ENCODE data around the gene HPCA.
A peak's percentile ranks its signal among the peaks of the same experiment; 100 is the strongest.

Gene HPCA

DNA sequence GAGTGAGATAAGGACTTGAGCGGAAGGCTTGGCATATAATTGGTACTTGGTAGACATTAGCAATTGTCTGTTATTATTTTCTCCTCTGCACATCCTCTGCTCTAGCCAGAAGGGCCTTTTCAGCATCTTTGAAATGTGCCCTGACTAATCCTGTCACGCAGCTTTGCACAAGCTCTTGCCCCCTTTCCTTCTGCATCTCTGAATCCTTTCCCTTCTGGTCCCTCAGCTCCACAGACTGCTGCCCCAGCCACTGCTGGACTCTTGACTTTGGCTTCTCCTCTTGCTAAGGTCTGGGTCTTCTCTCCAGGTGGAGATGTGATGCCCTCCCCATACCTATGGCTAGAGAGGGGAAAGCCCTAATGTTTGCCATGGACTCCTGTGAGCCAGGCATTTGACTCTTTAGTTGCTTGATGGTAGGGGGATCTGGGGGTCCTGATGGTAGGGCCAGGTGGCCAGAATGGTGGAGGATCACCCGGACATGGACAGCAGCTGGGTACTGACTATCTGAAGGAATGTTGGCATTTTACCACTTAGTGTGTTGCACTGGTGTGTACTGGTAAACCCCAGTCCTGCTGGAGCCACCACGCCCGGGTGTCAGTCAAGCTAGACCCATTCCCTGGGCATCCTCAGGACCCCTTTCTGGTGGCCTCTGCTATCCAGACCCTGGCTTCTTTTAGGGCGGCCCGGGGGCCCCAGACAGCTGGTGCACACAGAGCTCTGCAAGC, 4.4 kb downstream of the HPCA start:
- no peak for DNase-seq

DNA sequence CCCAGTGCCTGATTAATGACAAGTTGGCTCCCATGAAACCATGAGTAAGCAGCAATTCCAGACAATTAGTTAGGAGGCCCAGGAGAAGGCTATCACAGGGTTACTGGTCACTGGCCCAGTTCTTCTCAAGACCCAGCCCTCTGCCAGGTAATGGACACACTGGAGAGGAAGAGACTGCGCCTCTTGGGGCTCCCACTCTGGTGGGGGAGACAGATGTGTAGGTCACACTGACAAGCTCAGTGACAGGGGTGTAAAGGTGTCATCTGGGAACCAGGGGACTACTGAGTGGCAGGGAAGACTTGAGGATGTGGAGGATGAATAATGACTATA, 4.9 kb downstream of the HPCA start:
- no peak for DNase-seq

DNA sequence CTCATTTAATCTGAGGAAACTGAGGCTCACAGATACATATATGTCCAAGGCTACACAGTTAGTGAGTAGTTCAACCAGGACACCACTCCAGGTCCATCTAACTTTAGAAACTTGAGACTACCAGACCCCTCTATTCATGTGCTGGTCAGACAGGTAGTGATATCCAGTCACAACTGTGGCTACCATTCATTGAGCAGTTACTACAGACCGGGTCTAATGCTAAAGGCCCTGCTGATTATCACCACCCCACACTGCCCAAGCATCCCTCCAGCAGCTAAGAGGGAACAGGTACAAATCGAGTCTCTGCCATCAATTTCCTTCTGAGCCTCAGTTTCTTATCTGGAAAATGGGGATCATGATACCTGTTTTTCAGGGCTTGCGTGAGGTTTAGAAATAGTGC, 5.3 kb downstream of the HPCA start:
- no peak for DNase-seq

DNA sequence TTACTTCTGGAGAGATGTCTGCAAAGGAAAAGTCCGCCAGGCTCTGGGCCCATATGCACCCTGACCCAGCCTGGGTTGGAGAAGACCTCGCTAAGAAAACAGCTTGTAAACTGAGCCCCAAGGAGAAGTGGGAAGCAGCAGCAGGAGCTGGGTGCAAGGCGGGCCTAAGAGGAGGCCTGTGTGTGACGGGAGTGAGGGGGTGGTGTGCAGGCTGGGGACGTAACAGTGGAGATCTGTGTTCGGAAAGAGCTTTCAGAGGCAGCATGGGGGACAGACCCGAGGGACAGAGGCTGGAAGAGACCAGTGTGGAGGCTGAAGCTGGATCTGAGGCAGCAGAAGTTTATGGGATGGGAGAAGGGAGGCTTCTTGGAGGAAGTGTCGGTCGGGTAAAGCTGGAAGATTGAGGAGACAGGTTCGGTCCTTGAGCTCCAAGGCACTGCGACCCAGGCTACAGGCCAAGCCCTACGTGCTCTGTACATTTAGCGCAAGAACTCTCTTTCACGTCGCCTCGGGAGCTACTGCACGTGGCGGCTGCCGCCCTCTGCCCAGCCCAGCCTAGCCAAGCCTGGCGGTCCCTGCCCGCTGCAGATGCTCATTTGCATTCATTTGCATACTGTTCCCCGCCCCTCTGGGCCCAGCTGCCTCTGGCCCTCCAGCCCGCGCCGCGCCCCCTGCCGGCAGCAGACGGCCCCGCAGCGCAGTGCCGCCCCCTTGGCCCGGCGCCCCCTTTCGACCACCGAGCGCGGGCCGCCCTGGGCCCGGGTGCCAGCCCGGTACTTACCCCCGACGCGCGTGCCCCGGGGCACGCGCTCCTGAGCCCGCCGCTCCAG, 6.3 kb downstream of the HPCA start:
- peak; percentile 70 for DNase-seq

DNA sequence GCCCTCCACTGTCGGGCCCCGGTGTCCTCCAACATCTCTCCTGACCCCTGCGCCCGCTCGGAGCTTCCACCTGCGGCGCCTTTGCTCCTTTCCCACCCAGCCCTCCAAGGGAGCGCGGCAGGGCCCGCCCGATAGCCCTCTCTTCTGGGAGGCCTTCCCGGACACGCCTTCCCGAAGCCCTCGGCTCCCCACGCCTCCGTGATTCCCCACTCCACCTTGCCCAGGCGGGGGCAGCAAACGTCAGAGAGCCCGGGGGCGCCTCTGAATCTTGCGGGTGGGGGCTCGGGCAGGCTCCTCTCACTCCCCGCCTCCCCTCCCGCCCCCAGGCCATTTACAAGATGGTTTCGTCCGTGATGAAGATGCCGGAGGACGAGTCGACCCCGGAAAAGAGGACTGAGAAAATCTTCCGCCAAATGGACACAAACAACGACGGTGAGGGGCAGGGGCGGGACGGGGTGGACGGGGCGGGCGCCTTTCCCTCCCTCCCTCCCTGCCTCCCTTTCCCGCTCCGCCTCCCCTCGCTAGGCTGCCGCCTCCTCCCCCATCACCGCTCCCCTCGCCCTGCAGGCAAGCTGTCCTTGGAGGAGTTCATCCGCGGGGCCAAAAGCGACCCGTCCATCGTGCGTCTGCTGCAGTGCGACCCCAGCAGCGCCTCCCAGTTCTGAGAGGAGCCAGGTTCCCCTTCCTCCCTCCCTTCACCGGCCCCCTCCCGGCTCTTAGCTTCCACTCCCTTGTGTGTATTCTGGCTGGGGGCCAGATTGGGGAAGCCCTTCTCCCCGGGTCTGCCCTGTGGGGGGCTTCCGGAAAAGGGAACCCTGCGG, 7.1 kb downstream of the HPCA start:
- peak; percentile 78 for DNase-seq

DNA sequence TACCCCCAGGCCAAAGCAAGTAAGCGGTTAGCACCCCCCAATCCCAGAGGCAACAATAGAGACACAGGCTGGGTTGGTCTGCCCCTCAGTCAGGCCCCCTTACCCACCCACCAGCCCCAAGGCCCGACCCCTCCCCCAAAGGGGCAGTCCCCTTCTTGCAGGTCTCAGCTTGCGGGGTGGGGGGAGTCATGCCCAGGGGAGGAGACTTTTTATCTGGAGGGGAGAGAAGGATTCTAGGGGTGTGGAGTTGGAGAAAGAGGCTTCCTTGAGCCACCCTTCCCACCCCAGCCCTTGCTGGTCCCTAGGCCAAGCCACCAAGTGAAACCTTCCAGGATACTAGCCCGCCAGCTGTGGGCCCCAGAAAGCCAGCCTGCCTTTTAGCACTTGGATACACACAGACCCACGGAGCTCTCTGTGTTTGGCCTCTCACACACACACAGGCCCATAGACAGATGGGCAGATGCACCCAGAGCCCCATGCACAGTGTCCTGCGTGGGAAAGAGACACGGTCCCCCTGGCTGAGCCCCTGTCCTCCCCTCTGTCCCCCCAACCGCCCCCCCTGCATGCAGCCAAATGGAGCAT, 7.8 kb downstream of the HPCA start:
- DNase-seq: peak; percentile 60

DNA sequence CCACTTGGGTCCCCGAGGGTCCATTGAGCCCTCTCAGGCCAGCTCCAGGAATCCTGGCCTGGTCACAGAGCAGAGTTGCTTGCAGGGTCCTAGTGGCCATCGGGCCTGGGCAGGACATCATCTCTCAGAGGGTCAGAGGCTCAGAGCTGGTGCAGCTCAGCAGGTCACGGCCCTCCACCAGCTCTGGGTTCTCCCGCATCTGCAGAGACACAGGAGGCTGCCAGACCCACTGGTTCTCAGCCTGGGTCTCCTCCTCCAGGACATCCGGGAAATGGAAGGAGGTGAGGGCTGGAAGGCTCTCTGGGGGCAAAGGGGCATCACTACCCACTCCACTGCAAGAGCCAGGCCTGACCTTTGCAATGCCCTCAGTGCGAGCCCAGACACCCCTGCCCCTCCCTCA, 8.4 kb downstream of the HPCA start:
- no peak for DNase-seq

DNA sequence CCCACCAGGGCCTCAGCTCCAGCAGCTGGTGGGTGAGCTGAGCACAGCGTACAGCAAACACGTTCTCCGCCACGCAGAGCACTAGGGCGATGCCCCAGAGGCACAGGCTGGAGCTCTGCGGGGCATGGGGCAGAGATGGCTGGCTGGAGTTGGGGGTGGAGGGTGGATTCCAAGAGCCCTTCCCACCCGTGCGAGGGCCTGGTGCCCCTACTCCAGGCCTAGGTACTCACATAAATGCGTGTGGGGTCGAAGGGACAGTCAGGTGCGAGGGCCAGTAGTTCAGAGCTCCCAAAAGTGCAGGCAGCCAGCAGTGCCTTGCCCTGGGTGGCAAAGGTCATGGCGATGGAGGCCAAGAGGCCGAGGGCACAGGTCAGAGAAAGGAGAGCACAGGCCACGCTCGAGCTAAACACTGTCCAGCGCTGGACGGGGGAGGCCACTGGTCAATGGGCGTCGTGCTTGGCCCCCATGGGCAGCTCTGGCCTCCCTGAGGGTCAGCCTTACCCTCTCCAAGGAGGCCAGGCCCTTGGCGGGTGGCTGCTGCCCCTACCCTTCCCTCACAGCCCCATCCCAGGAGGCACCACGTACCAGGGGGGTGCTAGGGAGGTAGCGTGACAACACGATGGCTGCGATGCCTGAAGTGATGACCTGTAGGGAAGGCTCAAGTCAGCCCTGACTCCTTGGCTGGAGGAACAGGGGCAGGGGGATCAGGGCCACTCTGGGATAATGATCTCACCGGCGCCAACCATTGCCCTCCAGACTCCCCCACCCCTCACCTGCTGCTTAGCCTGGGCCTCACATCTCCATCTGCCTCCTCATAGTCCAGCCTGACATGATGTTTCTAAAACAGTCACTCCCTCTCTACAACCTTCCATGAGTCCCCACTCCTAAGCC, 9.3 kb downstream of the HPCA start:
- no peak for DNase-seq

DNA sequence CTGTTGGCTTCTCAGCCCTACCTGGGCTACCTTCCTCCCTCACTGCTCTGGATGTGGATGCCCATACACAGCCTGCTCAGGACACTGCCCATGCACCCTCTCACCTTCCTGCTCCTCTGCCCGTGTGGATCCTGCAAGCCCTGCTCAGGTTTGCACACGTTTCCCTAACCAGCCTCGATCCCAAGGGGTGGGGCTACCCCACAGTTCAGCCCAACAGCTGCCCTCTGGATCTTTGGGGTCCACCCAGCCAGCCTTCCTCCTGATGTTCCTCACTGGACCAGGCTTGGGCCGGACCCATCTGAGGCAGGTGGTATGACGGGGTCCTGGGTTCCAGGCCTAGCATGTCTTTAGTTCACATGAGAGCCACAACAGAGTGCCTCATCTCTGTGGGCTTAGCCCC, 10.2 kb downstream of the HPCA start:
- no peak for DNase-seq

DNA sequence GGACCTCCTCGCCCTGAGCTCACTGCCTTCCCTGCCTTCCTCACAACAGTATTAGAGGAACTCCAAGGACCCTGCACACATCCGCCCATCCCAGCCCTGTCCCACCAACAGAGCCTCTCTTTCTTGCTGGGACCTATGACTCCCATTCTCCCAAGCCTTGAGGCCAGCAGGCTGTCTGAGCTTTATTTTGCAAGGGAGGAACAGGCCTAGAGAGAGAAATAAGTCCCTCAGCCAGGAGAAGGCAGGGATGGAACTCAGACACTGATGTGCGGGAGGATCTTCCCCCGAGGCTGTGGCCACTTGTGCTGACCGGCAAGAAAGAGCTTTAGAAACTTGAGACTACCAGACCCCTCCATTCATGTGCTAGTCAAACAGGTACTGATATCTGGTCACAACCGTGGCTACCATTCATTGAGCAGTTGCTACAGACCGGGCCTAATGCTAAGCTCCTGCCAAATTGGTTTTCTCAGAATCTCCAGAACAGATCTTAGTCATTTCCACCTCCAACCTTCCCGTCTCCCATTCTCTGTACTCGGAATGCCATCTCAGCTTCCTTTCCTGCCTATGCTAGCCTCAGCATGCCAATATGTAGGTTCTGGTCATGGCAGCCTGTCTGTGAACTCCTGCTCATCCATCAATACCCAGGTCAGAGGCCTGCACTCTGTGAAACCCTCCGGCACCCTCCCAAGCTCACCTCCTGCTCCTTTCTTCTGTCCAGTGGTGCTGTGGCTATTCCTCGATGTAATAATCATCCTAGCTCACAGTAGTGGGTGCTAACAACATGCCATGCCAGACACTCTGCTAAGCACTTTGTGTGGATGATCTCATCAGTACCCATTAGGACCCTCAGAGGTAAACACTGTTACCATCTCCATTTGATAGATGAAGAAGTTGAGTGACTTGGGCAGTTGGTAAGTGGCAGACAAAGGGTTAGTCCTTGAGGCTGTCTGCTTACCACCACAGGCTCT, 11.1 kb downstream of the HPCA start:
- no peak for DNase-seq

DNA sequence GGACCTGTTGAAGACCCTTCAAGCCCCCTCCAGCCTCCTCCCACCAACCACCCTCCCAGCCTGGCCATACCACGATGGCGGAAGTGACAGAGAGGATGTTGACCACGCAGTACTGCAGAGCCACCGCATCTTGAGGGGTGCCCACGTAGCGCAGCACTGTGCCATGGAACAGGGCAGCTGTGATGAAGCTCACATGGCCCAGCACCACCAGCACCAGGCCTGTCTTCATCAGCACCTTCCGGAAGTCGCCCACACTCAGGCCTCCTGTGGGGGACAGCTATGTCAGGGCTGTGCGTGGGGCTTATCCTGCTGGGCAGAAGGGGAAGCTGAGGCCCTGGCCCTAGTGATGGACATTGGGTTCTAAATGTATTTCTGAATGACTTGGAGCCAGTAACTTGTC, 11.8 kb downstream of the HPCA start:
- DNase-seq: no peak

DNA sequence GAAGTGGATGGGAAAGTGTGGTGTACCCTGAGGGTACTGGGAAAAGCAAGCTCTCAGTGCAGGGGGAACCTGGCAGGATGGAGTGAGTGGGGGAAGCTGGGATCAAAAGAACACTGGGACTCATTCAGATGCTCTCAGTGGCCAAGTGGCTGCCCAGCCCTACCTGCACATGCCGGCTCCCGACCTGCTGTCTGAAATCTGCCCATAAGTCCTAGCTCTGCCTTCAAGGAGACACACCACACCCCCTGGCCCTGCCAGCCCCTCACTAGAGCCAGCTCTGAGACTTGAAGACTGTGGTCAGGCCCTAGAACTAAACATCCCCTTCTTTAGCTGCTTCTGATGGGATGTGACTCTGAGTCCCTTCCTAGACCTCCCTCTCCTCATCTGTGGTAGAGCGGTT, 12.7 kb downstream of the HPCA start:
- no peak for DNase-seq

DNA sequence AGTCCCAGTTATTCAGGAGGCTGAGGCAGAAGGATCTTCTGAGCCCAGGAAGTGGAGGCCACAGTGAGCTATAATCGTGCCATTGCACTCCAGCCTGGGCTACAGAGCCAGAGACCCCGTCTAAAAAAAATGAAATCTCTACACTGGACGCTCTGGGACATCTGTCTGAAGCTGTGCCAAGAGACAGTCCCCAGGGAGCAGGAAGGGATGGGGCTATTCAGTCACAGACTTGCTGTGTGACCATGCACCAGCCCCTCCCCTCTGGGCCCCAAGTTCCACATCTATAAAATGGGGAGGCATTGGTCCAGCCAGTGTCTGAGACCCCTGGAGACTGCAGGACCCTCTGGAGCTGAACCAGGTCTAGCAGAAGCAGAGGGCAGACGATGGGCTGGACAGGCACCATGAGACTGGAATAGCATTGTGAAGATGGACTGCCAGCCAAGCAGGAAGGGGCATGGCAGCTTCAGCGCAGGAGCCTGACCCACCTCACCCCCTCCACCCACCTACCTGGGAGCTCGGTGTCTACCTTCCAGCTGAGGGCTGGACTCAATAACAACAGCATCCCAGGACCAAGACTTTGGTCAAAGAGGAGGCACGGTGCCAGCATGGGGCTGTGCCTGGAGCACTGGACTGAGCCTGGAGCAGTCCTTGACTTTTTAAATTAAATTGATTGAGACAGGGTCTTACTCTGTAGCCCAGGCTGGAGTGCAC, 13.4 kb downstream of the HPCA start:
- peak; percentile 18 for DNase-seq

DNA sequence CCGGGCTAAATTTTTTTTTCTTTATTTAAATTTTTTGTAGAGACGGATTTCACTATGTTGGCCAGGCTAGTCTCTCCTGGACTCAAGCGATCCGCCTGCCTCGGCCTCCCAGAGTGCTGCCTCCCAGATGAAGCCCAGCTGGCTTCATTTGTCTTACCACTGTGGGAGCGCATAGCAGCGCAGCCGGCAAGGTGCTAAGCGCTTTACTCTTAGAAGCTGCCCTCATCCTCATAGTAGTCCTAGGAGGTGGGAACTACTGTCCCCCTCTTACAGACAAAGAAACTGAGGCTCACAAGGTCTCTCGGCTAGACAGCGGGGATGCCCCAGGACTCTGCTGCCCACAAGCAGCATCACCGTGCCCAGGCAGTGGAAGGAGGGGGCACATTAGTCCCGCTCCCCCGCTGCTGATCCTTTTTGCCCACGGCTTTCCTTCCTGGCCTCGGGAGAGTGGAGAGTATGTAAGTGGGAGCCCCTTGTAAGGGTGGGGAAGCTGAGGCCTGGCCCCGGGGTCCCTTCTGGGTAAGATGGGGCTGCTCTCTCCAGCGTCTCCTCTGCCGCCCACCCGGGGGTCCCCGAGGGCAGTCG, 14.2 kb downstream of the HPCA start:
- DNase-seq: no peak

DNA sequence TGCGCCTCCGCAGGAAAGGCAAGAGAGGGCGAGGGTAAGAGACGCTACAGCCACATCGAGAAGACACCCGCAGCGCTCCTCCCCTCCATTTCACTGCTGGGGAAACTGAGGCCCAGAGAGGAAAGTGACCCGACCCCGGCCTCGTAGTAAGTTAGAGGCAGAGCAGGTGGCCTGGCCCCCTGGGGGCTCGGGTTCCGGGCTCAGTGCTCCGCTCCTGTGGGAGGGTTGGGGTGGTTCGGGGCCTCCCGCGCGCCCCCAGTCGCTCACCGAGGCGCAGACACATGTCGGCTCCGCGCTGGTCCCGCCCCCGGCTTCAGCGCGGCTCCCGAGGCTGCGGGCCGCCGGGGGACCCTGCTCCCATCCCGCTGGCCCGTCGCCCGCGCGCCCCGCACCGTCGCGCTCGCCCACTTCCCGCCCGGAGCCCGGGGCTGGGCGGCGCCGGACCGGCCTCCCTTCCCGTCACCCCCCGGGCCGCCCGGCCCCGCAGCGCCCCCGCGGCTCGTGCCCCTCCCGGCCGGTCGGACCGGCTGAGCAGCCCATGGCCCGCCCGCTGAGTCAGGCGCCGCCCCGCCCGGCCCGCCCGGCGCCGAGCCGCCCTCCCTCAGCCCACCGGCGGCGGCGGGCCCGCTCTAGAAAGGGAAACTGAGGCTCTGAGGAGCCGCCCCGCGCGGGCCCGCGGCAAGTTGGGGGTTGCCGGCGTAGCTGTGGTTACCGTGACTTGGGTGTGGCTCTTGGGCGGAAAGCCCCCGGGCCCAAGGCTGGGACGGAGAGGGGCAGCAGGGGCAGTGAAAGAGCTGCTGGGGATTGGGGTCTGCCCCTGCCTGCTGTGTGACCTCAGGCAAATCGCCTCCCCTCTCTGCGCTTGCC, 14.9 kb downstream of the HPCA start, which contains the start of gene TMEM54:
TMEM54 (minus strand) TSS at position 434 of the 867 bp plus-strand sequence; CDS start at position 283, 151 bp downstream.
- DNase-seq: peak; percentile 22

DNA sequence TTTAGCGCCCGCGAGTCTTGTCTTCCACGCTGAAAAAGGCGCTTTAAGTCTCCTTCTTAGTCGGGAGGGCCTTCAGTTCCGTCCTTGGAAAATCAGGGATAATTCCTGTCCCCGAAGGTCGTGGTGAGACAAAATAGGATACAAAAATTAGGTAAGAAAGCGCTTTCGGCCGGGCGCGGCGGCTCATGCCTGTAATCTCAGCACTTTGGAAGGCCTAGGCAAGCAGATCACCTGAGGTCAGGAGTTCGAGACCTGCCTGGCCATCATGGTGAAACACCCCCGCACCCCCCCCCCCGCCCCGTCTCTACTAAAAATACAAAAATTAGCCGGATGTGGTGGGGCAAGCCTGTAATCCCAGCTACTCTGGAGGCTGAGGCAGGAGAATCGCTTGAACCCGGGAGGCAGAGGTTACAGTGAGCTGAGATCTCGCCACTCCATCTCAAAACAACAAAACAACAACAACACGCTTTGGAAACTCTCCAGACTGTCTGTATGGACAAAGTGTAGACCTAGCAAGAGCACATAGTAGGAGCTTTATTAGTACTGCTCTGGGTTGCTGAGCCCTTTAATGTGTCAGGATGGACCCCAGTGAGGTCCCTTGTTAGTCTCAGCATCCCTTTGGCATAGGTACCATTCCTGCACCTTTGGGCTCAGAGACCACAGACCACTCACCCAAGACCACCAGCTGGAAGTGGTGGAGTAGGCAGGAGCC, 15.7 kb downstream of the HPCA start:
- no peak for DNase-seq

DNA sequence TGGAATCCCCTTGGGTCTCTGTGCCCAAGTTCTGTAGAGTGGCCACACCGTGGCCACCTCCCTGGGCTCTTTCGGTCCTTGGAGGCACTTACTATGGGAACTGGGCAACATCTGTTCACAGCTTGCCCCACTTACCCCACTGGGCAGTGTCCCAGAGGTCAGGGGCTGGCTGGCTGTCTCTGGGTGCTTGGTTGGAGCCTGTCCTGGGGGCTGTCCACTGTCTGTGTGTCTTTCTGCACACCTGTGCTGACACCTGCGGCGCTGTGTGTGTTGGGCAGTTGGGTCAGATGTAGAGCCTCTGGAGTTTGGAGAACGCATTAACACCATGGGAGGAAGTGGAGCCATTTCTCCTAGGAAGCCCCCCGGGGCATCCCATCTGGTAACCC, 16.2 kb downstream of the HPCA start:
- no peak for DNase-seq
